ENCODE measurements around the gene PTPRN2.

PTPRN2 gene

DNA sequence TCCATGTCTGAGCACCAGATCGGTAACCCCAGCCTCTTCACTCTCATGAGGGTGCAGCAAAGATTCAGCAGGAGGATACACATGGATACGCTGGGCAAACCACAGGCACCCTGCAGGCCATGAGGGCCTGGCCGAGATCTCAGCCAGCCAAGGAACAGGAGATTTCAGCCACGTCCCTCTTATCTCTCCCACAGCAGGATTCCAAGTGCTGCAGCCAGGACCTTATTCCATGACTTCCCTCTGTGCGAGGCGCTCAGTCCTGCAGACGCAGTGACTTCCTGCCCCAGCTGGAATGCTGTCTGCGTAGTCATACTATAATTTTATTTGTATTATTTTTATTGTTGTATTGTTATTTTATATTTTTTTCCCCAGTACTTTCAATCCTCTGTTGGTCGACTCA is 66.8 kb downstream of the PTPRN2 start:
- no peak overlapping the region for H3K27ac ChIP-seq
- TF ChIP-seq CTCF (IDR thresholded peaks at IDR 0.05): no peak
- TF ChIP-seq ZFX (IDR thresholded peaks at IDR 0.05; ENCODE audit: borderline replicate concordance): no peak

DNA sequence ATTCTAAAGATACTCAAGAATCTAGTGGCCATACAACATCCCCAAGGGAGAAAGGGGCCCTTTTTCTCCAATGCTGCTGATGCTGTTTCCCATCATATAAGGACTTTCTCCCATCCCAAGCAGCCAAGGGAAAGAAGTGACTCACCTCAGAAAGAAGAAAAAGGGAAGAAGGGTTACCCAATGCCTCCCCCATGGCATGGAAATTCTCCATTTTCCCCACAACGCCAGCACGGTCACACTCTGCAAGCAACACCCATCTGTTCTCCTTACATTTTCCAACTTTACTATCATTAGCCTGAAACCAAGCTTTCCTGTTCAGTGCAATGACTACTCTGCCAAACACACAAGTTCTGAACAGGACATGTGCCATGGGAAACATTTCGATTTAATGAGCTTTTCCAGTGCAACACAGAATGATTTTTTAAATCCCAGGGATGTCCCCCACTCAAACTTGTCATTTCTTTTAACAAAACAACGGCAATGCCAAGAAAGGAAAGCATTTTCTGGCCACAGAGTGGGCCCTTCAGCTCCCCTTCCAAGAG is 67.9 kb downstream of the PTPRN2 start:
- TF ChIP-seq ZFX (IDR thresholded peaks at IDR 0.05; ENCODE audit: borderline replicate concordance): no peak
- TF ChIP-seq CTCF (IDR thresholded peaks at IDR 0.05): no peak
- H3K27ac ChIP-seq: no peak overlapping the region

DNA sequence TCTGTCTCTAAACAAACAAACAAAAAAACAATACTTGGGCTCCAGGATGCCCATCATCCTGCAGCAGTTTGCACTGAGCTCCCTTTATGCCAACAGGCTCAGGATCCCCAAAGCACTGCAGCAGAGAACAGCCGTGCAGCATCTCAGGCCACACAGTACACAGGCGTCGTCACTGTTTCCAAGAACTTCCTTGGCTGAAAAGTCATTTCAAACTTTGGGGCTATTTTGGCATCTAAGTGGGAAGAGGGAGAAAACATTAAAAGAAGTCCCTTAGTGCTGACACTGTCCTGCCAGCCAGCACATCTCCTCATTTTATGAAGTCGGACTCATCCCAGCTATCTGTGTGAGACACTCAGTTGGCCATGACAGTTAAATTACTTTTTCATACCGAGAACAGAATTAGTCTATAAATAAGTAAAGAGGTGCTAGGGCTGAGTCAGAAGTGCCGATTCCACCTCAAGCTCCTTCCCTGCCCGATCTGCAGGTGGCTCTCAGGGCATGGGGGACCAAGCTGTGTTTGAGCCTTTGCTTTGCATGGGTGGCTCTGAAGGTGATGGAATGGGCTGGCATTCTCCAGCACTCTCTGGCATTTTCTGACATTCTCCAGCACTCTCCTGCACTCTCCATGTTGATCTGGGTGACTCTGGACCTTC is 68.5 kb downstream of the PTPRN2 start:
- no peak overlapping the region for H3K27ac ChIP-seq
- no peak for TF ChIP-seq ZFX (IDR thresholded peaks at IDR 0.05; ENCODE audit: borderline replicate concordance)
- no peak for TF ChIP-seq CTCF (IDR thresholded peaks at IDR 0.05)

GRCh38 chr7:158517571-158517970 is 70.1 kb downstream of the PTPRN2 start:
- no peak overlapping the region for H3K27ac ChIP-seq
- TF ChIP-seq ZFX (IDR thresholded peaks at IDR 0.05; ENCODE audit: borderline replicate concordance) (no peak), CTCF (IDR thresholded peaks at IDR 0.05) (no peak)

GRCh38 chr7:158517072-158517471 is 70.6 kb downstream of the PTPRN2 start:
- H3K27ac ChIP-seq: no peak overlapping the region
- no peak for TF ChIP-seq ZFX (IDR thresholded peaks at IDR 0.05; ENCODE audit: borderline replicate concordance)
- TF ChIP-seq CTCF (IDR thresholded peaks at IDR 0.05): no peak

DNA sequence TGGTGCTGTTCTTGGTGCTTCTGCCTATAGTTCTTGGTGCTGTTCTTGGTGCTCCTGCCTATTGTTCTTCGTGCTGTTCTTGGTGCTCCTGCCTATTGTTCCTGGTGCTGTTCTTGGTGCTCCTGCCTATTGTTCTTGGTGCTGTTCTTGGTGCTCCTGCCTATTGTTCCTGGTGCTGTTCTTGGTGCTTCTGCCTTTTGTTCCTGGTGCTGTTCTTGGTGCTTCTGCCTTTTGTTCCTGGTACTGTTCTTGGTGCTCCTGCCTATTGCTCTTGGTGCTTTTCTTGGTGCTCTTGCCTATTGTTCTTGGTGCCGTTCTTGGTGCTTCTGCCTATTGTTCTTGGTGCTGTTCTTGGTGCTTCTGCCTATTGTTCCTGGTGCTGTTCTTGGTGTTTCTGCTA is 71.1 kb downstream of the PTPRN2 start:
- TF ChIP-seq ZFX (IDR thresholded peaks at IDR 0.05; ENCODE audit: borderline replicate concordance) (no peak), CTCF (IDR thresholded peaks at IDR 0.05) (no peak)

GRCh38 chr7:158512869-158513268 is 74.8 kb downstream of the PTPRN2 start:
- H3K27ac ChIP-seq: no peak overlapping the region
- TF ChIP-seq ZFX (IDR thresholded peaks at IDR 0.05; ENCODE audit: borderline replicate concordance) (no peak), CTCF (IDR thresholded peaks at IDR 0.05) (no peak)

More for the DNA sequence above, 71.1 kb downstream of the PTPRN2 start:
- H3K27ac ChIP-seq: no peak overlapping the region
